SIG-M5 (cell line): ENCODE data around the gene MCF2L2.

ENCODE experiments used
- DNase-seq: peaks from one replicate; lab custom pipeline; 2025; lab: John Stamatoyannopoulos, UW

Gene MCF2L2

GRCh38 chr3:183369117-183369516, 59.3 kb downstream of the MCF2L2 start:
- peak; percentile 88 for DNase-seq

- DNase-seq: no peak
These were observed 67.3 kb downstream of the MCF2L2 start for GRCh38 chr3:183360971-183361624.

- no peak for DNase-seq
These were observed 69.4 kb downstream of the MCF2L2 start for GRCh38 chr3:183359036-183359435.

GRCh38 chr3:183357564-183358079, 70.8 kb downstream of the MCF2L2 start:
- no peak for DNase-seq

GRCh38 chr3:183356920-183357319, 71.5 kb downstream of the MCF2L2 start:
- DNase-seq: no peak

- DNase-seq: no peak
These were observed 73.5 kb downstream of the MCF2L2 start for GRCh38 chr3:183354874-183355273.

- DNase-seq: no peak
These were observed 74.0 kb downstream of the MCF2L2 start for GRCh38 chr3:183354325-183354831.

GRCh38 chr3:183353421-183353820, 75.0 kb downstream of the MCF2L2 start:
- DNase-seq: no peak

GRCh38 chr3:183350164-183350563, 78.3 kb downstream of the MCF2L2 start:
- DNase-seq: no peak

GRCh38 chr3:183349421-183350157, 78.8 kb downstream of the MCF2L2 start:
- no peak for DNase-seq

- DNase-seq: no peak
These were observed 85.6 kb downstream of the MCF2L2 start for GRCh38 chr3:183342824-183343223.

- DNase-seq: no peak
These were observed 86.7 kb downstream of the MCF2L2 start for GRCh38 chr3:183341545-183342288.

GRCh38 chr3:183340222-183340621, 88.2 kb downstream of the MCF2L2 start:
- no peak for DNase-seq

GRCh38 chr3:183339461-183340086, 88.8 kb downstream of the MCF2L2 start:
- no peak for DNase-seq

GRCh38 chr3:183338520-183338919, 89.9 kb downstream of the MCF2L2 start:
- no peak for DNase-seq

- no peak for DNase-seq
These were observed 95.9 kb downstream of the MCF2L2 start for GRCh38 chr3:183332487-183332886.

- DNase-seq: peak; percentile 64
These were observed 96.9 kb downstream of the MCF2L2 start for GRCh38 chr3:183331498-183331897.

- no peak for DNase-seq
These were observed 97.5 kb downstream of the MCF2L2 start for GRCh38 chr3:183330881-183331280.

GRCh38 chr3:183329543-183329942, 98.9 kb downstream of the MCF2L2 start:
- DNase-seq: no peak

- DNase-seq: no peak
These were observed 99.6 kb downstream of the MCF2L2 start for GRCh38 chr3:183328823-183329222.

- DNase-seq: no peak
These were observed 100.3 kb downstream of the MCF2L2 start for GRCh38 chr3:183328164-183328563.

- DNase-seq: no peak
These were observed 101.1 kb downstream of the MCF2L2 start for GRCh38 chr3:183327343-183327742.
